BE2C (cell line): Measurements from ENCODE around the gene EPB41.

Experiments
- DNase-seq: peaks from one replicate; pipeline ENCODE4 v3.0.0-alpha.2; 2020
- H3K27me3 ChIP-seq: fragments of 250-450 bp; sonication (Bioruptor Pico); 2 replicates; pipeline ENCODE4 v1.5.1; 2020; ENCODE audit warnings: mild to moderate bottlenecking
- H3K36me3 ChIP-seq: fragments of 250-450 bp; sonication (Bioruptor Pico); 2 replicates; pipeline ENCODE4 v1.5.1; 2020; ENCODE audit warnings: mild to moderate bottlenecking
- H3K4me1 ChIP-seq: fragments of 250-450 bp; sonication (Bioruptor Pico); 2 replicates; pipeline ENCODE4 v1.5.1; 2020
- H3K4me3 ChIP-seq: 2 replicates; pipeline ENCODE4 v1.5.1; 2011; ENCODE audit warnings: low read depth, low read length
- H3K9me3 ChIP-seq: fragments of 250-450 bp; sonication (Bioruptor Pico); 2 replicates; pipeline ENCODE4 v1.5.1; 2020
- TF ChIP-seq, protein P1 (sequence below): IDR thresholded peaks from 2 replicates; pipeline ENCODE4 v1.5.1; 2012; ENCODE audit warnings: mild to moderate bottlenecking, low read depth, low read length

EPB41 gene

DNA sequence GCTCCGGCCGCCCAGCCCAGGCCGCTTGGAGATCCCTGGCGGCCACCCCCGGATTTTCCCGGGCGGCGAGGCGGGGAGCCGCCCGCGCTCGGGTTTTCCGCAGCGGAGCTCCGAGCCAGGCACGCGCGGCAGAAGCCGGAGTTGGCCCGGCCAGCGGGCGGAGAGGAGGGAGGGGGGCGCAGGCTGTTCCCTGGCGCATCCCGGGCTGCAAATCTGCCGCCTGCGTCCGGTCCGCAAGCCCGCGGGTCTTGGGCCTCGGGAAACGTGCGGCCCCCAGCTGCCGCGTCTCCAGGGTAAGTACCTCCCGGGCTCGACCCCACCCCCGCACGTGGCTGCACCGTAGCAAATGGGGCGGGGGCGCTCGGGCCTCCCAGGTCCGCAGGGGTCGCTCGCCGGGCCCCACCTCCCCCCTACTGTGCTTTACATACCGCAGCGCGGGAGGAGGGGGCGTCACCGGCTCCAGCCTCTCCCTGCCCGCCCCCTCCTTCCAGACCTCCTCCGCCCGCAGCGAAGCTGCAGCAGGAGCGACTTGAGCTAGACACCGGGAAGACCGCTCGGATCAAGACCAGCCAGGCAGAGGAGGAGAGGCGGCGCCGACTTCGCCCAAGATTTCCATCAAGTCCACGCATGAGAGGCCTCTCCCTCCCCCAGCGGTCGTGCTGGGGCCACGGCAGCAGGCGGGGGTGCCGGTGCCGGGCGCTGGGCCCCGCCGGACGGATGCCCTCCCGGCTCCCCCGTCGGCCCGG lies 207.7 kb downstream of the EPB41 start:
- H3K4me1 ChIP-seq, result no peaks in the 10 kb centered on the region
- H3K36me3 ChIP-seq, result no peaks in the 10 kb centered on the region; the same call in 1 of the 2 replicates
- H3K9me3 ChIP-seq, result no peaks in the 10 kb centered on the region
- DNase-seq, result no peak
- peaks cover 24% of the 10 kb centered on the region for H3K27me3 ChIP-seq
- peak overlapping the region; percentile 34 for H3K4me3 ChIP-seq
- TF ChIP-seq, protein P1, sequence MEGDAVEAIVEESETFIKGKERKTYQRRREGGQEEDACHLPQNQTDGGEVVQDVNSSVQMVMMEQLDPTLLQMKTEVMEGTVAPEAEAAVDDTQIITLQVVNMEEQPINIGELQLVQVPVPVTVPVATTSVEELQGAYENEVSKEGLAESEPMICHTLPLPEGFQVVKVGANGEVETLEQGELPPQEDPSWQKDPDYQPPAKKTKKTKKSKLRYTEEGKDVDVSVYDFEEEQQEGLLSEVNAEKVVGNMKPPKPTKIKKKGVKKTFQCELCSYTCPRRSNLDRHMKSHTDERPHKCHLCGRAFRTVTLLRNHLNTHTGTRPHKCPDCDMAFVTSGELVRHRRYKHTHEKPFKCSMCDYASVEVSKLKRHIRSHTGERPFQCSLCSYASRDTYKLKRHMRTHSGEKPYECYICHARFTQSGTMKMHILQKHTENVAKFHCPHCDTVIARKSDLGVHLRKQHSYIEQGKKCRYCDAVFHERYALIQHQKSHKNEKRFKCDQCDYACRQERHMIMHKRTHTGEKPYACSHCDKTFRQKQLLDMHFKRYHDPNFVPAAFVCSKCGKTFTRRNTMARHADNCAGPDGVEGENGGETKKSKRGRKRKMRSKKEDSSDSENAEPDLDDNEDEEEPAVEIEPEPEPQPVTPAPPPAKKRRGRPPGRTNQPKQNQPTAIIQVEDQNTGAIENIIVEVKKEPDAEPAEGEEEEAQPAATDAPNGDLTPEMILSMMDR, result no peak

DNA sequence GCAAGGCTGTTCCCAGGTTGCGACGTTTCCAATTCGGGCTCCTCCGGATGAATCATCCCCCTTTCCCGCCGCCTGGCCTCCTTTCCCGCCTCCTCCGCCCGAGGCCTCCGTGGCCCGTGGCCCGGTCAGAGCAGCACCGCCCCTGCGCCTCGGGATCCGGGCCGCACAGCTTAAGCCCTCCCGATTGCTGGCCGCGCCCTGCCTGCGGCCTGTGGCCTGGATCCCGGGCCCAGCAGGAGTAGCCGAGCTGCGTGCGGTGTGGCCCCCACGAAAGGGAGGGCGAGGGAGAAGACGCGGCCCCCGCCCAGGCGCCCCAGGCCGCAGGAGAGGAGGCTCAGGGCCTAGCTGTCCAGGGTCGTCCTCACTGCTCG lies 208.3 kb downstream of the EPB41 start:
- Histone ChIP-seq H3K9me3 (no peaks in the 10 kb centered on the region), H3K4me1 (no peaks in the 10 kb centered on the region), H3K36me3 (no peaks in the 10 kb centered on the region; the same call in 1 of the 2 replicates), H3K4me3 (no peak overlapping the region), H3K27me3 (peaks cover 24% of the 10 kb centered on the region)
- DNase-seq, result no peak
- TF ChIP-seq, protein P1, result no peak

DNA sequence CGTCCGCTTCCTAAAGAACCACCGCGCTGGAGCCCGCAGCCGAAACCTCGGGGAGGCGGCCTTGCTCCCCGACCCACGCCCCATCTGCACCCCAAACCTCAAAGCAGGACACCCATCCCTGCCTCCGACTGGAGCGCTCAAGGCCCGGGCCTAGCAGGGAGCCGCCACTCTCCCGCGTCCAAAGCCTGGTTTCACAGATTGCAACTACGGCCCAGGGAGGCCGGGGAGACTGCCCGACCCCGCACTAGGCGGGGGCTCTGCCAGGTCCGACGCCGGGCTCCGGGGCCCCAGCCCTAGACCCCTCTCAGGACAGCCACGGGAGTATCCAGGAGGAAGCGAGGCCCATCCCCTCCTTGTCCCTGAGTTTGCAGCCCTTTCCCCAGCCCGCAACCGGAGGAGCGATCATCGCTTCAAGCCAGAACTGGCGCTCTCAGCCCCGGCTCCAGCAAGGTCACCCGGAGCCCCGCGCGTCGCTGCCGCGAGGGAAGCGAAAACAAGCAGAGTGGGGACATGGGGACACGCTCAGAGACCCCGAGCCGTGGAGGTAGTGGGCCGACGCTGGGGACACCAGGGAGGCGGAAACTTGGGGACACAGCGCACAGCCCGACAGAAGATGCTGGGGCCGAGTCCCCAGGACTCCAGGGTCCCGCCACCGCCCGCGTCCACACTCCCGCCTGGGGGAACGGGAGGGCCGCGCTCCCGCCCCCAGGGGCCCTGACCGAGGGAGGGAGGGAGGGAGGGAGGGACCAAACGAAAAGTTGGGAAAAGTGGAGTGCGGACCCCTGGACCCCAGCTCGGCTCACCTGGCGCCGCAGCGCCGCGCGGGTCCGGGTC lies 208.9 kb downstream of the EPB41 start:
- no peaks in the 10 kb centered on the region for H3K4me1 ChIP-seq
- H3K9me3 ChIP-seq, result no peaks in the 10 kb centered on the region
- no peaks in the 10 kb centered on the region for H3K36me3 ChIP-seq
- H3K27me3 ChIP-seq, result peaks cover 24% of the 10 kb centered on the region
- no peak for DNase-seq
- TF ChIP-seq, protein P1, result no peak
- no peak overlapping the region for H3K4me3 ChIP-seq

DNA sequence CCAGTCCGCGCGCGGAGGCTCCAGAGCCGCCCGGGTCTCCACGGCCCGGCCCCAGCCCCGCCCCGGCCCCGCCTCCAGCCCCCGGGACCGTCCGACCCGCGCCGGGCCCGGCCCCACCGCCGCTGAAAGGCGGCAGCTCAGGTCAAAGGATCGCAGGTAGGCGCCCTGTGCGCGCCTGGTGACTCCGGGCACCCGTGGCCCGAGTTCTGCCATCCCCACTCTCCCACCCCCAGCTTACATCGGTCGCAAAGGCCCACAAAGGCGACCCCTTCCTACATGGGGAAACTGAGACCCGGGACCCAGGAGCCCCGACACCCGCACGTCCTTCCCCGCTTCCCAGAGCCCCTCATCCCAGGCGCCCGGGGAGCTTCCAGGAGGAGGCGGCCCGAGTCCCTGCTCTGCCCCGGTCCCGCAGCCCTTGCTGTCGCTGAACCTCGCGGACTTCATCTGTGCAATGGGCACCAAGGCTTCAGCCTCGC lies 209.6 kb downstream of the EPB41 start, which contains the start of gene TMEM200B:
Gene TMEM200B (minus strand): TSS at position 17 of the 479 bp plus-strand sequence. CDS start 2,075 bp downstream, outside the sequence.
- TF ChIP-seq, protein P1, result no peak

DNA sequence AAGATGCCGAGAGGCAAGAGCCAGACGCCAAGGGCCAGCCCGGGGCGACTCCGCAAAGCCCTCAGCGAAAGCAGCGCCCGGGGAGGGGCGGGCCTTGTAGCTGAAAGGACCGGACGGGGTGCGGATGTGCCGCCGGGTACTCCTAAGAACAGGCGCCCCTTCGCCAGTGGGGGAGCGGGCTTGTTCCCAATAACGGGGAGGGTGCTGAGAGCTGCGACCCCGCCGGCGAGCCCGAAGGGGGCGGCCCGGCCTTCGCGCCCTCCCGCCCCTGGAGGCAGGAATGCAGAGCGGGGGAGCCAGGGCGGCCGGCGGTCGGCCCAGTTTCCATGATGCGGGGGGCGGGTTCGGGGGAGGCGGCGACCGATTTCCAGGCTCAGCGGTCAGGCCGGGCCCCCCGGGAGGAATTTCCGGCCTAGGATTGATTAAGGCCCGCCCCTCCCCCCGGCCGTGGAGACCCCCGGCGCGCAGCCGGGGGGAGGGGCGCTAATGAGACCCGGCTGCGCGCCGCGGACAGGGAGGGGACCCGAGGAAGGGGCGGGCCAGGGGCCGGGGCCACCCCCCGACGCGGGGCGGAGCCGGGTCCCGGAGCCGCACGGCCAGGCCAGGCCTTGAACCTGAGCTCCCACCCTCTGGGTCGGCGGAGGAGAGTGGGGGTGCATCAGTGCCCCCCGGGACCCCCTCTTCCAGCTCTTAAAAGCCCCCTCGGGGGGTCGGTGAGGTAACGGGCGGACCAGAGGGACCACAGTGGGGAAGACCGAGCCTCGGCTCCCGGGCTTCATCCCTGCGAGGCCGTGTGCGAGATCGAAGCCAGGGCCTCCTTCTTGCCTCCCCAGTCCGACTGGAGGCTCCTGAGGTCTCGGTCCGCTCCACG lies 210.2 kb downstream of the EPB41 start:
- TF ChIP-seq, protein P1, result peak; percentile 36; the same call in 1 of the 2 replicates
- no peaks in the 10 kb centered on the region for H3K9me3 ChIP-seq
- DNase-seq, result peak; percentile 52
- peak overlapping the region; percentile 51 for H3K4me3 ChIP-seq
- no peaks in the 10 kb centered on the region for H3K36me3 ChIP-seq
- peaks cover 24% of the 10 kb centered on the region for H3K27me3 ChIP-seq
- H3K4me1 ChIP-seq, result no peaks in the 10 kb centered on the region

More for the DNA sequence above, 209.6 kb downstream of the EPB41 start, which contains the start of gene TMEM200B:
- Histone ChIP-seq H3K4me1 (no peaks in the 10 kb centered on the region), H3K4me3 (peak within 1 kb of the TSS; percentile 51), H3K9me3 (no peaks in the 10 kb centered on the region), H3K27me3 (peaks cover 24% of the 10 kb centered on the region), H3K36me3 (no peaks in the 10 kb centered on the region)
- DNase-seq, result no peak
